ENCODE measurements around the gene ATP10A. TPM values are rescaled to one million over a fixed set of nuclear protein-coding genes. Genes with fewer than 3 reads are reported as not detected.
A peak's percentile ranks its signal among the peaks of the same experiment; 100 is the strongest.

ATP10A gene
- polyA plus RNA-seq, 3 donors: 0.71 to 3.9 (median 0.92) TPM

- no peak for TF ChIP-seq CTCF (IDR thresholded peaks at IDR 0.05)
- no peak for DNase-seq
- H3K4me1 ChIP-seq (ENCODE audit: control insufficient read depth in 1 of 2, insufficient read depth in 2 of 2, low read length in 2 of 2): no peaks in the 10 kb centered on the region
- peaks cover 0 to 2% of the 10 kb centered on the region in 2 donors for H3K36me3 Mint-ChIP-seq
- no peaks in the 10 kb centered on the region for H3K9me3 ChIP-seq (replicated peaks in 1 of 2; ENCODE audit: control insufficient read depth in 1 of 2, insufficient read depth in 1 of 2, low read length in 2 of 2)
- H3K4me3 Mint-ChIP-seq: no peak overlapping the region
- H3K4me3 ChIP-seq (replicated peaks in 1 of 3; ENCODE audit: low read depth in 2 of 3, low read length in 3 of 3): no peak overlapping the region
- no peak overlapping the region for H3K4me2 ChIP-seq (replicated peaks; ENCODE audit: extremely low read depth, low read length, poor library complexity, severe bottlenecking)
- no CpG with 5 or more reads among the region's 3 CpGs for WGBS (ENCODE audit: insufficient coverage)
- H2AFZ ChIP-seq (ENCODE audit: insufficient read depth, low read depth, low read length, poor library complexity, severe bottlenecking): no peak overlapping the region
- no peaks in the 10 kb centered on the region for H4K20me1 ChIP-seq (ENCODE audit: insufficient read depth, low read length)
- peaks cover 2% of the 10 kb centered on the region for H3K4me1 Mint-ChIP-seq
- no peaks in the 10 kb centered on the region for H3K36me3 ChIP-seq (replicated peaks in 1 of 2; ENCODE audit: control insufficient read depth in 1 of 2, insufficient read depth in 2 of 2, low read length in 2 of 2)
- H3K27me3 ChIP-seq (ENCODE audit: control insufficient read depth in 2 of 2, insufficient read depth in 2 of 2, low read length in 2 of 2): no peaks in the 10 kb centered on the region
- H3K9me3 Mint-ChIP-seq: peaks cover 0 to 7% (median 3%) of the 10 kb centered on the region in 7 donors
- no peak overlapping the region for H3K27ac ChIP-seq (ENCODE audit: low read depth in 1 of 2, low read length in 2 of 2)
- peaks cover 0 to 4% (median 3%) of the 10 kb centered on the region in 3 donors for H3K27me3 Mint-ChIP-seq (ENCODE audit: low read depth in 3 of 3)
- no peak overlapping the region for H3K9ac ChIP-seq (ENCODE audit: insufficient read depth, low read length, poor library complexity, severe bottlenecking)
- intact Hi-C loops (cut with micrococcal nuclease): no loop called here
- H3K79me2 ChIP-seq (ENCODE audit: insufficient read depth, low read length): no peaks in the 10 kb centered on the region
- no peak overlapping the region for H3K27ac Mint-ChIP-seq
These were observed 34.1 kb downstream of the ATP10A start for GRCh38 chr15:25829073-25829472.

GRCh38 chr15:25825207-25825606 is 37.9 kb downstream of the ATP10A start:
- Histone ChIP-seq H3K4me1 (ENCODE audit: control insufficient read depth in 1 of 2, insufficient read depth in 2 of 2, low read length in 2 of 2) (no peaks in the 10 kb centered on the region), H3K4me3 (replicated peaks in 1 of 3; ENCODE audit: low read depth in 2 of 3, low read length in 3 of 3) (no peak overlapping the region), H2AFZ (ENCODE audit: insufficient read depth, low read depth, low read length, poor library complexity, severe bottlenecking) (no peak overlapping the region), H3K36me3 (replicated peaks in 1 of 2; ENCODE audit: control insufficient read depth in 1 of 2, insufficient read depth in 2 of 2, low read length in 2 of 2) (no peaks in the 10 kb centered on the region), H3K79me2 (ENCODE audit: insufficient read depth, low read length) (no peaks in the 10 kb centered on the region), H3K4me2 (replicated peaks; ENCODE audit: extremely low read depth, low read length, poor library complexity, severe bottlenecking) (no peak overlapping the region), H3K27ac (ENCODE audit: low read depth in 1 of 2, low read length in 2 of 2) (no peak overlapping the region), H3K9me3 (replicated peaks in 1 of 2; ENCODE audit: control insufficient read depth in 1 of 2, insufficient read depth in 1 of 2, low read length in 2 of 2) (no peaks in the 10 kb centered on the region), H3K27me3 (ENCODE audit: control insufficient read depth in 2 of 2, insufficient read depth in 2 of 2, low read length in 2 of 2) (no peaks in the 10 kb centered on the region), H4K20me1 (ENCODE audit: insufficient read depth, low read length) (no peaks in the 10 kb centered on the region), H3K9ac (ENCODE audit: insufficient read depth, low read length, poor library complexity, severe bottlenecking) (no peak overlapping the region)
- Mint-ChIP-seq H3K36me3 (peaks cover 0 to 2% of the 10 kb centered on the region in 2 donors), H3K9me3 (peaks cover 0 to 7% (median 3%) of the 10 kb centered on the region in 7 donors), H3K4me3 (no peak overlapping the region), H3K4me1 (no peaks in the 10 kb centered on the region), H3K27me3 (ENCODE audit: low read depth in 3 of 3) (peaks cover 0 to 3% (median 1%) of the 10 kb centered on the region in 3 donors), H3K27ac (peak overlapping the region in 1 of 7 donors; percentile 25)
- DNase-seq: no peak
- intact Hi-C loops (cut with micrococcal nuclease): no loop called here
- TF ChIP-seq CTCF (IDR thresholded peaks at IDR 0.05): no peak

Measured in CD14-positive monocyte (primary cell).